GM13977 (cell line): ENCODE data around the gene SMYD3.

Experiments used
- DNase-seq: peaks from one replicate; pipeline ENCODE4 v3.0.0; 2012; ENCODE audit warnings: low spot score
- CTCF ChIP-seq: IDR thresholded peaks from 2 replicates; pipeline ENCODE4 v1.5.1; 2012; ENCODE audit warnings: mild to moderate bottlenecking, control low read depth; ENCODE audit not compliant: insufficient read depth; ENCODE audit errors: extremely low read depth, missing control alignments
- in situ Hi-C: fragments of 300-500 bp; cut with MboI; formaldehyde crosslinking; loops from one replicate; pipeline ENCODE4 v1.12.0; 2022; ENCODE audit warnings: low sequenced_read_pairs, low pct_unique_long_range_greater_than_20kb, mixed read lengths, inconsistent platforms; ENCODE audit not compliant: unreplicated experiment

Gene SMYD3

GRCh38 chr1:246278371-246278770, 228.7 kb downstream of the SMYD3 start:
- in situ Hi-C loops, result loop anchor here (25.0 kb wide), 1 partner anchor 266 kb away; no protein-coding TSS in a partner anchor
- DNase-seq, result no peak
- no peak for TF ChIP-seq CTCF

- DNase-seq, result no peak
- in situ Hi-C loops, result loop anchor here (25.0 kb wide), 1 partner anchor 263 kb away; no protein-coding TSS in a partner anchor
- no peak for TF ChIP-seq CTCF
Observed at GRCh38 chr1:246275036-246275435, 232.0 kb downstream of the SMYD3 start.

GRCh38 chr1:246274186-246274585, 232.9 kb downstream of the SMYD3 start:
- in situ Hi-C loops, result no loop called here
- DNase-seq, result no peak
- TF ChIP-seq CTCF, result no peak

- no peak for TF ChIP-seq CTCF
- DNase-seq, result no peak
- in situ Hi-C loops, result no loop called here
Observed at GRCh38 chr1:246271516-246271915, 235.6 kb downstream of the SMYD3 start.

GRCh38 chr1:246270236-246270635, 236.8 kb downstream of the SMYD3 start:
- TF ChIP-seq CTCF, result no peak
- in situ Hi-C loops, result no loop called here
- no peak for DNase-seq

- in situ Hi-C loops, result no loop called here
Observed at GRCh38 chr1:246269466-246269865, 237.6 kb downstream of the SMYD3 start.

More at GRCh38 chr1:246269466-246269865, 237.6 kb downstream of the SMYD3 start:
- no peak for DNase-seq
- TF ChIP-seq CTCF, result no peak
